HCT116 (cell line): ENCODE data around the gene REN. TPM values are rescaled to one million over a fixed set of nuclear protein-coding genes. Genes with fewer than 3 reads are reported as not detected.
A peak's percentile ranks its signal among the peaks of the same experiment; 100 is the strongest.

Experiments used
- ATAC-seq: fragments of 200-7000 bp; cut with Tn5 transposase; 2 replicates; pipeline ENCODE4 v1.9.1; 2020; ENCODE audit warnings: mild to moderate bottlenecking, moderate library complexity
- BruUV-seq: library from RNA; stranded (reverse); fragments of 400-500 nt; replicated peaks from 2 replicates; lab custom pipeline; 2021; lab: Mats Ljungman, UMichigan
- CTCF ChIA-PET: fragments of 300-600 bp; sonication (Branson Sonifier 250); formaldehyde crosslinking; loops from one replicate; lab custom pipeline; 2021; ENCODE audit warnings: antibody characterized with exemption; lab: Charles Lee
- POLR2A ChIA-PET: fragments of 300-600, 350-600 bp; sonication (Branson Sonifier 250); formaldehyde crosslinking; loops from one replicate; lab custom pipeline; 2021; ENCODE audit warnings: antibody characterized with exemption; lab: Charles Lee
- RAD21 ChIA-PET, 2 experiments: fragments of 300-600 bp; sonication (Branson Sonifier 250); formaldehyde crosslinking; loops; one replicate each; lab custom pipeline; 2023; ENCODE audit warnings: low total read pairs in 2 of 2; ENCODE audit not compliant: uncharacterized antibody in 2 of 2, unreplicated experiment in 2 of 2, low non-redundant PET in 1 of 2; lab: Charles Lee
- DNase-seq: peaks from one replicate; pipeline ENCODE4 v3.0.0-alpha.2; 2010; ENCODE audit warnings: low read depth, low spot score
- H2AFZ ChIP-seq: fragments of 200-600 bp; shearing (Covaris generic), sonication (generic); 2 replicates; pipeline ENCODE4 v1.6.1; 2017; ENCODE audit warnings: low read depth, mixed run types, mixed read lengths, antibody characterized with exemption, low read length; ENCODE audit not compliant: poor library complexity, severe bottlenecking
- H3K27ac ChIP-seq: 2 replicates; pipeline ENCODE4 v1.5.1; 2012; ENCODE audit warnings: low read depth, low read length
- H3K27me3 ChIP-seq: fragments of 200-600 bp; sonication (generic); 2 replicates; pipeline ENCODE4 v1.6.1; 2016; ENCODE audit warnings: mixed run types, low read length, mixed read lengths; ENCODE audit not compliant: insufficient read depth
- H3K36me3 ChIP-seq, 2 experiments: fragments of 200-500 bp in 1 of 2; fragments of 200-600 bp in 1 of 2; sonication (Bioruptor generic) in 1 of 2; sonication (generic) in 1 of 2; 2 replicates each; pipeline versions ENCODE4 v1.5.1 to v1.6.1; 2014 to 2016; ENCODE audit warnings: low read length in 2 of 2, inconsistent platforms in 1 of 2, mixed read lengths in 1 of 2, mixed run types in 1 of 2; ENCODE audit not compliant: insufficient read depth in 2 of 2, control insufficient read depth in 1 of 2
- H3K4me1 ChIP-seq, 2 experiments: fragments of 200-600 bp in 1 of 2; sonication (generic) in 1 of 2; 2 replicates each; pipeline versions ENCODE4 v1.5.1 to v1.6.1; 2012 to 2017; ENCODE audit warnings: low read length in 2 of 2, inconsistent platforms in 1 of 2, mild to moderate bottlenecking in 1 of 2, mixed read lengths in 1 of 2, mixed run types in 1 of 2, moderate library complexity in 1 of 2; ENCODE audit not compliant: insufficient read depth in 2 of 2, control insufficient read depth in 1 of 2
- H3K4me2 ChIP-seq: fragments of 200-600 bp; sonication (generic); 2 replicates; pipeline ENCODE4 v1.6.1; 2017; ENCODE audit warnings: mixed run types, low read length, mixed read lengths
- H3K4me3 ChIP-seq, 2 experiments: fragments of 200-600 bp in 1 of 2; sonication (generic) in 1 of 2; replicated peaks in 1 of 2; 2 replicates each; pipeline ENCODE4 v1.5.1; 2011 to 2016; ENCODE audit warnings: low read length in 2 of 2, control low read depth in 1 of 2, low read depth in 1 of 2, mild to moderate bottlenecking in 1 of 2, mixed read lengths in 1 of 2, mixed run types in 1 of 2
- H3K79me2 ChIP-seq: fragments of 200-600 bp; sonication (generic); 2 replicates; pipeline ENCODE4 v1.6.1; 2017; ENCODE audit warnings: mild to moderate bottlenecking, mixed run types, low read length, moderate library complexity, mixed read lengths; ENCODE audit not compliant: insufficient read depth
- H3K9ac ChIP-seq: fragments of 200-600 bp; sonication (generic); 2 replicates; pipeline ENCODE4 v1.6.1; 2016; ENCODE audit warnings: low read length, mixed read lengths
- H3K9me2 ChIP-seq: fragments of 200-600 bp; sonication (generic), shearing (Covaris generic); 2 replicates; pipeline ENCODE4 v1.6.1; 2017; ENCODE audit warnings: mixed run types, mild to moderate bottlenecking, moderate library complexity; ENCODE audit not compliant: insufficient read depth
- H3K9me3 ChIP-seq, 2 experiments: fragments of 200-500 bp in 1 of 2; fragments of 200-600 bp in 1 of 2; sonication (Bioruptor generic) in 1 of 2; sonication (generic) in 1 of 2; 2 replicates each; pipeline ENCODE4 v1.6.1; 2014 to 2017; ENCODE audit warnings: low read length in 2 of 2, mixed read lengths in 2 of 2, inconsistent platforms in 1 of 2, low read depth in 1 of 2, mild to moderate bottlenecking in 1 of 2, mixed run types in 1 of 2, moderate library complexity in 1 of 2; ENCODE audit not compliant: control insufficient read depth in 1 of 2, insufficient read depth in 1 of 2
- H4K20me1 ChIP-seq: fragments of 200-600 bp; sonication (generic), shearing (Covaris generic); 2 replicates; pipeline ENCODE4 v1.6.1; 2017; ENCODE audit warnings: mixed run types, mild to moderate bottlenecking, moderate library complexity; ENCODE audit not compliant: insufficient read depth
- CBX3 ChIP-seq: IDR thresholded peaks from 2 replicates; pipeline ENCODE4 v1.6.1; 2012; ENCODE audit warnings: low read depth
- CEBPB ChIP-seq: IDR thresholded peaks from 2 replicates; pipeline ENCODE4 v1.6.1; 2012; ENCODE audit warnings: low read depth
- EZH2 ChIP-seq: fragments of 200-600 bp; sonication (generic); IDR thresholded peaks from 2 replicates; pipeline ENCODE4 v1.6.1; 2017; ENCODE audit warnings: antibody characterized with exemption, mixed run types
- EZH2phosphoT487 ChIP-seq: fragments of 200-600 bp; IDR thresholded peaks from 2 replicates; pipeline ENCODE4 v1.6.1; 2018; ENCODE audit warnings: antibody characterized with exemption, borderline replicate concordance
- FOSL1 ChIP-seq: IDR thresholded peaks from 2 replicates; pipeline ENCODE4 v1.6.1; 2012; ENCODE audit warnings: low read depth
- POLR2A ChIP-seq: IDR thresholded peaks from 2 replicates; pipeline ENCODE4 v1.7.0; 2011; ENCODE audit warnings: borderline replicate concordance; ENCODE audit not compliant: insufficient read depth, insufficient read length; ENCODE audit errors: extremely low read depth
- REST ChIP-seq: IDR thresholded peaks from 2 replicates; pipeline ENCODE4 v1.6.1; 2012; ENCODE audit warnings: low read depth
- ZNF274 ChIP-seq: fragments of 200-500 bp; sonication (Bioruptor generic); IDR thresholded peaks from 2 replicates; pipeline ENCODE4 v1.6.1; 2014; ENCODE audit warnings: mild to moderate bottlenecking, low read depth, low read length, inconsistent platforms
- intact Hi-C: fragments of 100-400 bp; cut with micrococcal nuclease; formaldehyde crosslinking; loops from 2 replicates; pipeline ENCODE4 v1.10.0; 2022
- total RNA-seq: library from RNA; stranded (reverse); gene quantifications from one replicate; pipeline ENCODE4 v1.2.1, GENCODE V29; 2021; ENCODE audit not compliant: unreplicated experiment
- TF ChIP-seq, protein P1 (sequence below): IDR thresholded peaks from 2 replicates; pipeline ENCODE4 v1.6.1; 2012
- TF ChIP-seq, protein P2 (sequence below): IDR thresholded peaks from 2 replicates; pipeline ENCODE4 v1.6.1; 2012

REN gene
- total RNA-seq, 1 experiment from 2014 or later = 0.47 TPM

DNA sequence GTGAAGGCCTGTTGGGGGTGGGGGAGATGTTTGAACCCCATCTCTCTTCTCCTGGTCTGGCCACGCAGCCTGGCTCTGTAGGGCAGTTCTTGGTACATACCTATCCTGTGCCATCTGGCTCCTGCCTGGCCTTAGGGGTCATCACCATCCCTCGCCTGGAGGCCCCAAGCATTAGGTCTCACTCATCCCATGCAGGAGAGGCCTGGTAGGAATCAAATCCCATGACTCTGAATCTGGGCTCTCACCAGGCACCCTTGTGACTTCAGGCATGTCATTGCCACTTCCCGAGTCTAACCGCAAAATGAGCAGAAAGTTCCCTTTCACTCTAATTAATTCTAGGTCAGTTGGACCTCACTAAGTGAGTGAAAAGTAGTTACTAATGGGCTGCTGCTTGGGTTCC, 51.5 kb downstream of the REN start:
- no peak overlapping the region for H3K27ac ChIP-seq
- no peak for ATAC-seq
- ChIA-PET CTCF (no interaction called here), RAD21 (no interaction called here), POLR2A (no interaction called here)
- H3K9me2 ChIP-seq = no peaks in the 10 kb centered on the region
- TF ChIP-seq FOSL1 = no peak
- TF ChIP-seq, protein P1, sequence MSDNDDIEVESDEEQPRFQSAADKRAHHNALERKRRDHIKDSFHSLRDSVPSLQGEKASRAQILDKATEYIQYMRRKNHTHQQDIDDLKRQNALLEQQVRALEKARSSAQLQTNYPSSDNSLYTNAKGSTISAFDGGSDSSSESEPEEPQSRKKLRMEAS = no peak
- no peaks in the 10 kb centered on the region for H4K20me1 ChIP-seq
- peaks cover 5% of the 10 kb centered on the region; the same call in 1 of the 2 replicates for H3K79me2 ChIP-seq
- intact Hi-C loops = no loop called here
- H3K27me3 ChIP-seq = no peaks in the 10 kb centered on the region
- no peaks in the 10 kb centered on the region for H3K9me3 ChIP-seq
- no peak overlapping the region for H3K4me2 ChIP-seq
- H3K4me1 ChIP-seq = peaks cover 14 to 24% of the 10 kb centered on the region in 2 experiments; a peak in 3 of 4 replicates
- no peak for DNase-seq
- H3K9ac ChIP-seq = no peak overlapping the region
- BruUV-seq = no TSS peak
- H2AFZ ChIP-seq = no peak overlapping the region
- no peaks in the 10 kb centered on the region; a peak in 1 of 4 replicates for H3K36me3 ChIP-seq
- H3K4me3 ChIP-seq = no peak overlapping the region

DNA sequence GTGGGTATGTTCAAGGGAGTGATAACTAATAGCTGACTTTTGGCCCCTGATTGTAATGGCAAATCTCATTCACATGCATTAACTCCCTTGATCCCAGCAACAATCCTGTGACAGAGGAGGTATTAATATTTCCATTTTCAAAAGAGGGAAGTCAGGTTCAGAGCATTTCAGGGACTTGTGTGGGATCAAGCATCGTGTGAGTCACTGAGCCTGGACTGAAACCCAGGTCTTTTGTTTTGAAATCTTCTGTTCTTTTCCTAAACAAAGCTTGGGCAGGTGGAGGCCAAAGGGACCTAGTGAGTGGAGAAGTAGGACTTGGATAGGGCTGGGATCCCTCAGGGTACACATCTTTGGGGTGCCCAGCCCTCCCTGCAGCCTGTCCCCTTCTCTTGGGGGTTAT, 52.2 kb downstream of the REN start:
- no peaks in the 10 kb centered on the region for H3K9me2 ChIP-seq
- ChIA-PET POLR2A (no interaction called here), RAD21 (no interaction called here), CTCF (interaction anchor here (3.5 kb wide), 1 partner anchor 14 kb away, joined by 16 read pairs; no protein-coding TSS in a partner anchor)
- no peak overlapping the region for H3K4me3 ChIP-seq
- peaks cover 14 to 24% of the 10 kb centered on the region in 2 experiments; a peak in 3 of 4 replicates for H3K4me1 ChIP-seq
- H3K9ac ChIP-seq = no peak overlapping the region
- TF ChIP-seq CBX3 (no peak), CEBPB (no peak), FOSL1 (no peak), REST (no peak), EZH2phosphoT487 (no peak), ZNF274 (no peak), POLR2A (no peak), EZH2 (no peak)
- TF ChIP-seq, protein P2, sequence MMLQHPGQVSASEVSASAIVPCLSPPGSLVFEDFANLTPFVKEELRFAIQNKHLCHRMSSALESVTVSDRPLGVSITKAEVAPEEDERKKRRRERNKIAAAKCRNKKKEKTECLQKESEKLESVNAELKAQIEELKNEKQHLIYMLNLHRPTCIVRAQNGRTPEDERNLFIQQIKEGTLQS = no peak
- no peaks in the 10 kb centered on the region for H4K20me1 ChIP-seq
- H3K36me3 ChIP-seq = no peaks in the 10 kb centered on the region; a peak in 1 of 4 replicates
- no peak overlapping the region for H3K4me2 ChIP-seq
- H3K27ac ChIP-seq = no peak overlapping the region
- H2AFZ ChIP-seq = no peak overlapping the region
- H3K79me2 ChIP-seq = peaks cover 5% of the 10 kb centered on the region; the same call in 1 of the 2 replicates
- no peak for ATAC-seq
- intact Hi-C loops = no loop called here
- DNase-seq = no peak
- H3K27me3 ChIP-seq = no peaks in the 10 kb centered on the region
- BruUV-seq = TSS peak; percentile 32
- no peaks in the 10 kb centered on the region for H3K9me3 ChIP-seq
